Astrocyte (in vitro differentiated cells and primary cell): ENCODE measurements around the gene MTFR2. TPM values are rescaled to one million over a fixed set of nuclear protein-coding genes. Genes with fewer than 3 reads are reported as not detected.

Source experiments
- DNase-seq: peaks from one replicate; pipeline ENCODE4 v3.0.0-alpha.2; 2010; ENCODE audit warnings: low read depth
- FAIRE-seq: peaks from 2 replicates; lab custom pipeline; 2011; peaks lifted over from hg19 to GRCh38; lab: Jason Lieb, UNC
- H2AFZ ChIP-seq: 2 replicates; pipeline ENCODE4 v1.6.0; 2012; ENCODE audit warnings: low read depth, low read length, inconsistent platforms
- H3K27ac ChIP-seq: 2 replicates; pipeline ENCODE4 v1.5.1; 2011; ENCODE audit warnings: low read depth, low read length, inconsistent platforms
- H3K27me3 ChIP-seq: 2 replicates; pipeline ENCODE4 v1.6.0; 2011; ENCODE audit warnings: low read length, inconsistent platforms; ENCODE audit not compliant: insufficient read depth
- H3K36me3 ChIP-seq: 2 replicates; pipeline ENCODE4 v1.5.1; 2011; ENCODE audit warnings: low read length, inconsistent platforms; ENCODE audit not compliant: insufficient read depth
- H3K4me1 ChIP-seq: 2 replicates; pipeline ENCODE4 v1.5.1; 2011; ENCODE audit warnings: low read length, inconsistent platforms; ENCODE audit not compliant: insufficient read depth
- H3K4me2 ChIP-seq: 2 replicates; pipeline ENCODE4 v1.6.0; 2012; ENCODE audit warnings: low read length, inconsistent platforms
- H3K4me3 ChIP-seq: 2 replicates; pipeline ENCODE4 v1.5.1; 2011; ENCODE audit warnings: low read depth, mild to moderate bottlenecking, low read length, inconsistent platforms; ENCODE audit not compliant: insufficient read depth
- H3K79me2 ChIP-seq: 2 replicates; pipeline ENCODE4 v1.6.0; 2012; ENCODE audit warnings: mild to moderate bottlenecking, low read length, inconsistent platforms; ENCODE audit not compliant: insufficient read depth
- H3K9ac ChIP-seq: 2 replicates; pipeline ENCODE4 v1.6.0; 2012; ENCODE audit warnings: mild to moderate bottlenecking, low read length, inconsistent platforms
- H3K9me3 ChIP-seq: 2 replicates; pipeline ENCODE4 v1.5.1; 2012; ENCODE audit warnings: low read depth, mild to moderate bottlenecking, low read length, inconsistent platforms; ENCODE audit not compliant: insufficient read depth
- H4K20me1 ChIP-seq: 2 replicates; pipeline ENCODE4 v1.6.0; 2012; ENCODE audit warnings: low read length, inconsistent platforms; ENCODE audit not compliant: insufficient read depth
- H3K27ac Mint-ChIP-seq: one replicate; pipeline ENCODE4 v1.8.0; 2021; ENCODE audit warnings: mild to moderate bottlenecking, mixed read lengths; ENCODE audit not compliant: unreplicated experiment
- H3K27me3 Mint-ChIP-seq: one replicate; pipeline ENCODE4 v1.8.0; 2021; ENCODE audit warnings: low read depth, mixed read lengths; ENCODE audit not compliant: unreplicated experiment
- H3K36me3 Mint-ChIP-seq: one replicate; pipeline ENCODE4 v1.8.0; 2021; ENCODE audit warnings: low read depth, mixed read lengths; ENCODE audit not compliant: unreplicated experiment
- H3K4me1 Mint-ChIP-seq: one replicate; pipeline ENCODE4 v1.8.0; 2021; ENCODE audit warnings: low read depth, mixed read lengths; ENCODE audit not compliant: unreplicated experiment
- H3K4me3 Mint-ChIP-seq: one replicate; pipeline ENCODE4 v1.8.0; 2021; ENCODE audit warnings: mild to moderate bottlenecking, moderate library complexity, mixed read lengths; ENCODE audit not compliant: unreplicated experiment
- H3K9me3 Mint-ChIP-seq: one replicate; pipeline ENCODE4 v1.8.0; 2021; ENCODE audit warnings: mild to moderate bottlenecking, mixed read lengths; ENCODE audit not compliant: unreplicated experiment
- CTCF ChIP-seq: IDR thresholded peaks from 2 replicates; pipeline ENCODE4 v1.5.1; 2011; ENCODE audit warnings: low read depth, mild to moderate bottlenecking, inconsistent platforms, low read length, moderate library complexity; ENCODE audit not compliant: insufficient read depth
- EZH2 ChIP-seq: IDR thresholded peaks from 2 replicates; pipeline ENCODE4 v1.6.1; 2012; ENCODE audit warnings: mild to moderate bottlenecking, low read length, inconsistent platforms; ENCODE audit not compliant: insufficient read depth
- total RNA-seq: library from RNA; stranded (reverse); gene quantifications from 2 replicates; pipeline ENCODE4 v1.2.1, GENCODE V29; 2021

Gene MTFR2
- total RNA-seq, 1 donor from 2014 or later = 1.8 TPM

- Histone ChIP-seq H3K79me2 (no peaks in the 10 kb centered on the region), H3K9ac (no peak overlapping the region), H3K4me2 (no peak overlapping the region), H3K36me3 (no peaks in the 10 kb centered on the region), H2AFZ (no peak overlapping the region), H3K9me3 (no peaks in the 10 kb centered on the region), H4K20me1 (no peaks in the 10 kb centered on the region), H3K4me1 (no peaks in the 10 kb centered on the region), H3K4me3 (no peak overlapping the region), H3K27ac (no peak overlapping the region), H3K27me3 (no peaks in the 10 kb centered on the region)
- no peaks in the 10 kb centered on the region for H3K36me3 Mint-ChIP-seq
- no peak overlapping the region for H3K27ac Mint-ChIP-seq
- H3K27me3 Mint-ChIP-seq = no peaks in the 10 kb centered on the region
- FAIRE-seq (no peak), DNase-seq (no peak)
- no peak for TF ChIP-seq CTCF
- no peak for TF ChIP-seq EZH2
- peaks cover 3% of the 10 kb centered on the region for H3K9me3 Mint-ChIP-seq
- H3K4me3 Mint-ChIP-seq = no peak overlapping the region
- no peaks in the 10 kb centered on the region for H3K4me1 Mint-ChIP-seq
Observed at GRCh38 chr6:136212608-136213007, 37.5 kb downstream of the MTFR2 start.

GRCh38 chr6:136210398-136211165, 39.5 kb downstream of the MTFR2 start:
- H3K36me3 ChIP-seq = no peaks in the 10 kb centered on the region
- H3K27me3 Mint-ChIP-seq = no peaks in the 10 kb centered on the region
- H3K4me3 ChIP-seq = no peak overlapping the region
- H3K9me3 Mint-ChIP-seq = peaks cover 3% of the 10 kb centered on the region
- DNase-seq (no peak), FAIRE-seq (no peak)
- no peaks in the 10 kb centered on the region for H3K36me3 Mint-ChIP-seq
- no peaks in the 10 kb centered on the region for H3K79me2 ChIP-seq
- no peaks in the 10 kb centered on the region for H3K27me3 ChIP-seq
- no peak overlapping the region for H3K27ac Mint-ChIP-seq
- H3K4me3 Mint-ChIP-seq = no peak overlapping the region
- no peaks in the 10 kb centered on the region for H3K4me1 ChIP-seq
- no peaks in the 10 kb centered on the region for H4K20me1 ChIP-seq
- no peaks in the 10 kb centered on the region for H3K4me1 Mint-ChIP-seq
- H3K27ac ChIP-seq = no peak overlapping the region
- no peak overlapping the region for H3K4me2 ChIP-seq
- no peaks in the 10 kb centered on the region for H3K9me3 ChIP-seq
- TF ChIP-seq CTCF (no peak), EZH2 (no peak)
- no peak overlapping the region for H2AFZ ChIP-seq
- H3K9ac ChIP-seq = no peak overlapping the region

GRCh38 chr6:136209496-136209895, 40.6 kb downstream of the MTFR2 start:
- no peak overlapping the region for H3K4me2 ChIP-seq
- no peaks in the 10 kb centered on the region for H3K36me3 Mint-ChIP-seq
- no peaks in the 10 kb centered on the region for H3K27me3 ChIP-seq
- DNase-seq (no peak), FAIRE-seq (no peak)
- no peaks in the 10 kb centered on the region for H4K20me1 ChIP-seq
- H3K4me1 ChIP-seq = no peaks in the 10 kb centered on the region
- peak overlapping the region; percentile 27 for H3K27ac Mint-ChIP-seq
- TF ChIP-seq CTCF (no peak), EZH2 (no peak)
- no peak overlapping the region for H3K4me3 ChIP-seq
- peaks cover 3% of the 10 kb centered on the region for H3K9me3 Mint-ChIP-seq
- H2AFZ ChIP-seq = no peak overlapping the region
- H3K79me2 ChIP-seq = no peaks in the 10 kb centered on the region
- no peak overlapping the region for H3K9ac ChIP-seq
- H3K9me3 ChIP-seq = no peaks in the 10 kb centered on the region
- no peaks in the 10 kb centered on the region for H3K27me3 Mint-ChIP-seq
- no peak overlapping the region for H3K27ac ChIP-seq
- H3K4me1 Mint-ChIP-seq = no peaks in the 10 kb centered on the region
- H3K4me3 Mint-ChIP-seq = no peak overlapping the region
- no peaks in the 10 kb centered on the region for H3K36me3 ChIP-seq
